HepG2 (cell line): ENCODE measurements around the gene PDE6H.

Source experiments
- BCL6 ChIP-seq: IDR thresholded peaks from 2 replicates; pipeline ENCODE4 v1.6.1; 2016; ENCODE audit warnings: missing genetic modification reagents, missing compliant biosample characterization
- EP300 ChIP-seq, 3 experiments: sonication (generic) in 1 of 3; formaldehyde crosslinking in 1 of 3; IDR thresholded peaks; 2 replicates each; pipeline versions ENCODE4 v1.5.1 to v1.6.1; 2011 to 2020; ENCODE audit warnings: low read depth in 2 of 3, low read length in 2 of 3, borderline replicate concordance in 1 of 3, improper control_type of control experiment in 1 of 3, mild to moderate bottlenecking in 1 of 3, missing genetic modification reagents in 1 of 3, moderate library complexity in 1 of 3
- TBP ChIP-seq: sonication (generic); formaldehyde crosslinking; IDR thresholded peaks from 2 replicates; pipeline ENCODE4 v1.5.0; 2020; ENCODE audit warnings: missing genetic modification reagents
- ZNF12 ChIP-seq: sonication (generic); formaldehyde crosslinking; IDR thresholded peaks from 2 replicates; pipeline ENCODE4 v1.5.0; 2020; ENCODE audit warnings: missing genetic modification reagents
- TF ChIP-seq, protein P1 (sequence below): sonication (generic); formaldehyde crosslinking; IDR thresholded peaks from 2 replicates; pipeline ENCODE4 v1.5.0; 2020; ENCODE audit warnings: mild to moderate bottlenecking, missing genetic modification reagents, moderate library complexity
- TF ChIP-seq, protein P2 (sequence below): sonication (generic); formaldehyde crosslinking; IDR thresholded peaks from 2 replicates; pipeline ENCODE4 v1.4.0; 2020; ENCODE audit warnings: missing genetic modification reagents

DNA sequence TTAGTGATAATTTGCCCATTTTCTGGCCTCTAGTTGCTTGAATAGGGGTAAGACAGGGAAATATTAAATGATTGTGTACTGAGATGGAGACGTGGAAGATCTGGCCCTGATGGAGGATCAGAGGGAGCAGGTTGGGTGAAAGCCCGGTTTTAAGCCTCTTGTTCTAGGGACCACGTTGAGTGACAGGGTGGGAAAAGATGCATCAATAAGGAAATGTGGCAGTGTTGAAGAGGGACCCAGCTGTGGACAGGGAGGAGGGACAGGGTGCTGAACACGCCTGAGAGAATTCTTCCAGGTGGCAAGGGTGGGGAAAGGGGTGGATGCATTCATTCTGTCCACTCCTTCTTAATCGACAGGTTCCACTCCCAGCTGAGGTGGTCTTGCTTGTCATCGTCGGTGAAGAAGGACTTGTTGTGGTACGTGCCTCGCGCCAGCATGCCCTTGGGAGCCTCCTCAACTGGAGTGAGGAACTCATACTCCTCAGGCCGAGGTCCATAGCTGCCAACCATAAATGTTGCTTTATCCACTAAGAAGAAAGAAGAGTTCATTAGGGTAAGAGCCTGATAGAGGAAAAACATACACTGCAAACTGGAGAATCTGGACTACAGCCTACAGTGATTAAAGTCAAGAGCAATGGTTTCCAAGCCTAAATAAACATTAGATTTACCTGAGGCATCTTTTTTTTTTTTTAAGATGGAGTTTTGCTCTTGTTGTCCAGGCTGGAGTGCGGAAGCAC, 30.5 kb upstream of the PDE6H start:
- TF ChIP-seq, protein P1, sequence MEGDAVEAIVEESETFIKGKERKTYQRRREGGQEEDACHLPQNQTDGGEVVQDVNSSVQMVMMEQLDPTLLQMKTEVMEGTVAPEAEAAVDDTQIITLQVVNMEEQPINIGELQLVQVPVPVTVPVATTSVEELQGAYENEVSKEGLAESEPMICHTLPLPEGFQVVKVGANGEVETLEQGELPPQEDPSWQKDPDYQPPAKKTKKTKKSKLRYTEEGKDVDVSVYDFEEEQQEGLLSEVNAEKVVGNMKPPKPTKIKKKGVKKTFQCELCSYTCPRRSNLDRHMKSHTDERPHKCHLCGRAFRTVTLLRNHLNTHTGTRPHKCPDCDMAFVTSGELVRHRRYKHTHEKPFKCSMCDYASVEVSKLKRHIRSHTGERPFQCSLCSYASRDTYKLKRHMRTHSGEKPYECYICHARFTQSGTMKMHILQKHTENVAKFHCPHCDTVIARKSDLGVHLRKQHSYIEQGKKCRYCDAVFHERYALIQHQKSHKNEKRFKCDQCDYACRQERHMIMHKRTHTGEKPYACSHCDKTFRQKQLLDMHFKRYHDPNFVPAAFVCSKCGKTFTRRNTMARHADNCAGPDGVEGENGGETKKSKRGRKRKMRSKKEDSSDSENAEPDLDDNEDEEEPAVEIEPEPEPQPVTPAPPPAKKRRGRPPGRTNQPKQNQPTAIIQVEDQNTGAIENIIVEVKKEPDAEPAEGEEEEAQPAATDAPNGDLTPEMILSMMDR (CRISPR knock-in tag): no peak
- TF ChIP-seq TBP (CRISPR knock-in tag): no peak
- TF ChIP-seq, protein P2, sequence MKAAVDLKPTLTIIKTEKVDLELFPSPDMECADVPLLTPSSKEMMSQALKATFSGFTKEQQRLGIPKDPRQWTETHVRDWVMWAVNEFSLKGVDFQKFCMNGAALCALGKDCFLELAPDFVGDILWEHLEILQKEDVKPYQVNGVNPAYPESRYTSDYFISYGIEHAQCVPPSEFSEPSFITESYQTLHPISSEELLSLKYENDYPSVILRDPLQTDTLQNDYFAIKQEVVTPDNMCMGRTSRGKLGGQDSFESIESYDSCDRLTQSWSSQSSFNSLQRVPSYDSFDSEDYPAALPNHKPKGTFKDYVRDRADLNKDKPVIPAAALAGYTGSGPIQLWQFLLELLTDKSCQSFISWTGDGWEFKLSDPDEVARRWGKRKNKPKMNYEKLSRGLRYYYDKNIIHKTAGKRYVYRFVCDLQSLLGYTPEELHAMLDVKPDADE (CRISPR knock-in tag): no peak
- no peak for TF ChIP-seq ZNF12 (CRISPR knock-in tag)
- no peak for TF ChIP-seq BCL6 (CRISPR knock-in tag)
- TF ChIP-seq EP300 (IDR thresholded peaks at IDR 0.05; ENCODE audit: low read depth in 2 of 2, low read length in 2 of 2): no peak
- no peak for TF ChIP-seq EP300 (CRISPR knock-in tag; IDR thresholded peaks at IDR 0.05; ENCODE audit: borderline replicate concordance)
